G401 (cell line): Measurements from ENCODE around the gene MBOAT7. TPM values are rescaled to one million over a fixed set of nuclear protein-coding genes. Genes with fewer than 3 reads are reported as not detected.
"Not testable (repeated sequence)": the region's sequence is repeated elsewhere in the genome, so short reads cannot be mapped to it uniquely, and the experiment has no call there.

Experiments used
- DNase-seq: peaks from one replicate; pipeline ENCODE4 v3.0.0-alpha.2; 2015; ENCODE audit warnings: low spot score
- in situ Hi-C: cut with HindIII; loops from 2 replicates; pipeline ENCODE4 v1.10.0; 2016; ENCODE audit warnings: low sequenced_read_pairs, mixed read lengths
- total RNA-seq: library from RNA; depleted of rRNA; stranded (reverse); fragments of >200 nt; shearing (Covaris generic); gene quantifications from 2 replicates; pipeline ENCODE4 v1.2.3, GENCODE V29; 2014

MBOAT7 gene
- total RNA-seq, 1 experiment from 2014 or later: 46.0 TPM

GRCh38 chr19:54171736-54172431, 17.5 kb downstream of the MBOAT7 start:
- DNase-seq, in situ Hi-C loops: not testable (repeated sequence)

GRCh38 chr19:54169149-54169740, 20.1 kb downstream of the MBOAT7 start:
- DNase-seq: no peak
- in situ Hi-C loops: no loop called here

GRCh38 chr19:54168174-54168917, 21.0 kb downstream of the MBOAT7 start:
- peak; percentile 82 for DNase-seq
- in situ Hi-C loops: no loop called here

GRCh38 chr19:54165222-54165621, 24.2 kb downstream of the MBOAT7 start:
- in situ Hi-C loops: no loop called here
- no peak for DNase-seq

GRCh38 chr19:54164369-54165068, 24.9 kb downstream of the MBOAT7 start:
- in situ Hi-C loops: no loop called here
- DNase-seq: no peak

- in situ Hi-C loops: no loop called here
- DNase-seq: no peak
Measured at GRCh38 chr19:54162884-54163283, 26.5 kb downstream of the MBOAT7 start.

GRCh38 chr19:54162241-54162805, 27.1 kb downstream of the MBOAT7 start:
- no peak for DNase-seq
- in situ Hi-C loops: no loop called here

GRCh38 chr19:54160854-54161253, 28.5 kb downstream of the MBOAT7 start:
- in situ Hi-C loops: no loop called here
- no peak for DNase-seq

GRCh38 chr19:54160182-54160811, 29.1 kb downstream of the MBOAT7 start:
- in situ Hi-C loops: no loop called here
- no peak for DNase-seq

- in situ Hi-C loops: no loop called here
- peak; percentile 100 for DNase-seq
Measured at GRCh38 chr19:54159352-54160181, 29.8 kb downstream of the MBOAT7 start, which contains the start of gene LENG1. Gene LENG1 (minus strand): TSS chr19:54159721. CDS start chr19:54159695, 26 bp downstream.

- no peak for DNase-seq
- in situ Hi-C loops: no loop called here
Measured at GRCh38 chr19:54158812-54159351, 30.5 kb downstream of the MBOAT7 start.

GRCh38 chr19:54156953-54157352, 32.4 kb downstream of the MBOAT7 start:
- no peak for DNase-seq
- in situ Hi-C loops: no loop called here

GRCh38 chr19:54156490-54156889, 32.9 kb downstream of the MBOAT7 start:
- in situ Hi-C loops: no loop called here
- no peak for DNase-seq

GRCh38 chr19:54155694-54156093, 33.7 kb downstream of the MBOAT7 start:
- DNase-seq: no peak
- in situ Hi-C loops: no loop called here

GRCh38 chr19:54154603-54155345, 34.6 kb downstream of the MBOAT7 start:
- DNase-seq: no peak
- in situ Hi-C loops: no loop called here

- in situ Hi-C loops: no loop called here
- DNase-seq: peak; percentile 38
Measured at GRCh38 chr19:54153731-54154326, 35.6 kb downstream of the MBOAT7 start.
